HG03108 (cell line): Measurements from ENCODE around the gene CHGA.

Source experiments
- ATAC-seq: cut with Tn5 transposase; IDR thresholded peaks from one replicate; pipeline ENCODE4 v1.9.1; 2021; ENCODE audit warnings: moderate library complexity; ENCODE audit not compliant: unreplicated experiment

CHGA gene

GRCh38 chr14:92903359-92903758 lies 19.6 kb upstream of the CHGA start:
- no peak for ATAC-seq

- ATAC-seq = no peak
Measured at GRCh38 chr14:92905667-92906066, 17.3 kb upstream of the CHGA start.

- no peak for ATAC-seq
Measured at GRCh38 chr14:92906420-92906819, 16.5 kb upstream of the CHGA start.

- ATAC-seq = no peak
Measured at GRCh38 chr14:92906823-92907222, 16.1 kb upstream of the CHGA start.

GRCh38 chr14:92907316-92907911 lies 15.5 kb upstream of the CHGA start:
- ATAC-seq = no peak

- ATAC-seq = no peak
Measured at GRCh38 chr14:92914087-92914656, 8.8 kb upstream of the CHGA start.

GRCh38 chr14:92916201-92916600 lies 6.7 kb upstream of the CHGA start:
- ATAC-seq = no peak

- ATAC-seq = no peak
Measured at GRCh38 chr14:92917041-92917940, 5.7 kb upstream of the CHGA start.

GRCh38 chr14:92917956-92918355 lies 5.0 kb upstream of the CHGA start:
- ATAC-seq = no peak

GRCh38 chr14:92920001-92920400 lies 2.9 kb upstream of the CHGA start:
- no peak for ATAC-seq

GRCh38 chr14:92922155-92922735 lies 705 bp upstream of the CHGA start:
- no peak for ATAC-seq

- ATAC-seq = no peak
Measured at GRCh38 chr14:92923744-92924103, 774 bp downstream of the CHGA start.

- no peak for ATAC-seq
Measured at GRCh38 chr14:92924247-92924646, 1.3 kb downstream of the CHGA start.

- no peak for ATAC-seq
Measured at GRCh38 chr14:92925446-92925845, 2.5 kb downstream of the CHGA start.

GRCh38 chr14:92926180-92926845 lies 3.4 kb downstream of the CHGA start:
- no peak for ATAC-seq

GRCh38 chr14:92926931-92927330 lies 4.0 kb downstream of the CHGA start:
- no peak for ATAC-seq

GRCh38 chr14:92927349-92928257 lies 4.7 kb downstream of the CHGA start:
- no peak for ATAC-seq

- ATAC-seq = no peak
Measured at GRCh38 chr14:92928258-92928629, 5.3 kb downstream of the CHGA start.

GRCh38 chr14:92928961-92929688 lies 6.2 kb downstream of the CHGA start:
- ATAC-seq = no peak
